DOHH2 (cell line): Measurements from ENCODE around the gene TRH.
"Not testable (repeated sequence)": the region's sequence is repeated elsewhere in the genome, so short reads cannot be mapped to it uniquely, and the experiment has no call there.

ENCODE experiments used
- H3F3A ChIP-seq: fragments of 200-600 bp; sonication (generic), shearing (Covaris generic); 2 replicates; pipeline ENCODE4 v1.6.0; 2016; ENCODE audit warnings: antibody characterized with exemption, mild to moderate bottlenecking; ENCODE audit not compliant: control insufficient read depth, insufficient read depth
- H3K27ac ChIP-seq: fragments of 200-600 bp; sonication (generic); 2 replicates; pipeline ENCODE4 v1.5.1; 2014; ENCODE audit warnings: low read depth, mild to moderate bottlenecking, low read length, moderate library complexity
- H3K27me3 ChIP-seq: fragments of 200-600 bp; sonication (generic); 2 replicates; pipeline ENCODE4 v1.6.1; 2014; ENCODE audit warnings: mild to moderate bottlenecking, low read length, mixed read lengths; ENCODE audit not compliant: control insufficient read depth
- H3K36me3 ChIP-seq: fragments of 200-600 bp; sonication (generic); 2 replicates; pipeline ENCODE4 v1.6.1; 2014; ENCODE audit warnings: mild to moderate bottlenecking, low read length, moderate library complexity, mixed read lengths; ENCODE audit not compliant: control insufficient read depth
- H3K4me1 ChIP-seq: fragments of 200-600 bp; sonication (generic); 2 replicates; pipeline ENCODE4 v1.6.1; 2014; ENCODE audit warnings: mild to moderate bottlenecking, low read length, mixed read lengths; ENCODE audit not compliant: control insufficient read depth
- H3K4me2 ChIP-seq: fragments of 200-600 bp; sonication (generic); 2 replicates; pipeline ENCODE4 v1.6.0; 2014; ENCODE audit warnings: mild to moderate bottlenecking, low read length, moderate library complexity
- H3K4me3 ChIP-seq: fragments of 200-600 bp; sonication (generic); 2 replicates; pipeline ENCODE4 v1.5.1; 2014; ENCODE audit warnings: mild to moderate bottlenecking, low read length, mixed read lengths
- H3K79me2 ChIP-seq: fragments of 200-600 bp; sonication (generic); 2 replicates; pipeline ENCODE4 v1.6.1; 2014; ENCODE audit warnings: mild to moderate bottlenecking, low read length, mixed read lengths; ENCODE audit not compliant: control insufficient read depth
- H3K9me2 ChIP-seq: fragments of 200-600 bp; sonication (generic); replicated peaks from 2 replicates; pipeline ENCODE4 v1.6.1; 2014; ENCODE audit warnings: mild to moderate bottlenecking, low read length, mixed read lengths; ENCODE audit not compliant: control insufficient read depth
- H3K9me3 ChIP-seq: fragments of 200-600 bp; sonication (generic); 2 replicates; pipeline ENCODE4 v1.6.1; 2014; ENCODE audit warnings: antibody characterized with exemption, low read length, mixed read lengths; ENCODE audit not compliant: control insufficient read depth, insufficient read depth
- H4K20me1 ChIP-seq: fragments of 200-600 bp; sonication (generic); 2 replicates; pipeline ENCODE4 v1.6.0; 2014; ENCODE audit warnings: low read depth, mild to moderate bottlenecking, antibody characterized with exemption, low read length, moderate library complexity; ENCODE audit not compliant: control insufficient read depth, insufficient read depth
- CTCF ChIP-seq: fragments of 200-600 bp; sonication (generic); IDR thresholded peaks from one replicate; pipeline ENCODE4 v1.5.1; 2014; ENCODE audit warnings: antibody characterized with exemption, mild to moderate bottlenecking, low read depth, low read length; ENCODE audit not compliant: poor library complexity, severe bottlenecking
- EZH2phosphoT487 ChIP-seq: fragments of 200-600 bp; sonication (generic); IDR thresholded peaks from 2 replicates; pipeline ENCODE4 v1.6.1; 2017; ENCODE audit warnings: borderline replicate concordance, mild to moderate bottlenecking, antibody characterized with exemption, low read length, moderate library complexity, mixed read lengths

The TRH gene

GRCh38 chr3:129996073-129996472, 21.6 kb downstream of the TRH start:
- Histone ChIP-seq H3K36me3 (no peaks in the 10 kb centered on the region), H3K27ac (no peak overlapping the region), H4K20me1 (no peaks in the 10 kb centered on the region), H3K4me1 (no peaks in the 10 kb centered on the region), H3K9me2 (no peaks in the 10 kb centered on the region), H3K27me3 (peaks cover 12% of the 10 kb centered on the region), H3K4me2 (no peak overlapping the region), H3K79me2 (no peaks in the 10 kb centered on the region), H3K4me3 (no peak overlapping the region), H3F3A (no peaks in the 10 kb centered on the region), H3K9me3 (no peaks in the 10 kb centered on the region)
- no peak for TF ChIP-seq CTCF
- no peak for TF ChIP-seq EZH2phosphoT487

GRCh38 chr3:129999176-129999575, 24.7 kb downstream of the TRH start:
- H3K27ac ChIP-seq, H3K79me2 ChIP-seq, H3K9me3 ChIP-seq: not testable (repeated sequence)

GRCh38 chr3:130002666-130003598, 28.4 kb downstream of the TRH start:
- H3K36me3 ChIP-seq, H3K9me3 ChIP-seq, H4K20me1 ChIP-seq, H3K79me2 ChIP-seq, H3K9me2 ChIP-seq, H3K4me1 ChIP-seq, H3F3A ChIP-seq, H3K27ac ChIP-seq, H3K27me3 ChIP-seq: not testable (repeated sequence)
- H3K4me2 ChIP-seq: peak overlapping the region; percentile 61
- TF ChIP-seq CTCF: peak; percentile 32
- peak overlapping the region; percentile 62 for H3K4me3 ChIP-seq

More at GRCh38 chr3:129999176-129999575, 24.7 kb downstream of the TRH start:
- not testable (repeated sequence) for H3K36me3 ChIP-seq, H3K4me2 ChIP-seq, H3F3A ChIP-seq, H3K9me2 ChIP-seq, H4K20me1 ChIP-seq, H3K4me3 ChIP-seq, H3K4me1 ChIP-seq
- H3K27me3 ChIP-seq: peaks cover 16% of the 10 kb centered on the region

GRCh38 chr3:130010556-130010955, 36.0 kb downstream of the TRH start:
- H3F3A ChIP-seq: no peaks in the 10 kb centered on the region

GRCh38 chr3:130012108-130012507, 37.6 kb downstream of the TRH start:
- H3K9me2 ChIP-seq, H3K4me3 ChIP-seq, H3K9me3 ChIP-seq, H3K27ac ChIP-seq, H3K79me2 ChIP-seq, H3F3A ChIP-seq, H4K20me1 ChIP-seq, H3K4me1 ChIP-seq, H3K27me3 ChIP-seq, H3K36me3 ChIP-seq, H3K4me2 ChIP-seq: not testable (repeated sequence)

More at GRCh38 chr3:130010556-130010955, 36.0 kb downstream of the TRH start:
- H3K27ac ChIP-seq: no peak overlapping the region
- no peaks in the 10 kb centered on the region for H3K9me2 ChIP-seq
- TF ChIP-seq CTCF: no peak
- no peak for TF ChIP-seq EZH2phosphoT487
- no peaks in the 10 kb centered on the region for H3K4me1 ChIP-seq
- no peaks in the 10 kb centered on the region for H3K79me2 ChIP-seq
- no peak overlapping the region for H3K4me3 ChIP-seq
- H3K36me3 ChIP-seq: no peaks in the 10 kb centered on the region
- no peak overlapping the region for H3K4me2 ChIP-seq
- no peaks in the 10 kb centered on the region for H3K9me3 ChIP-seq
- H4K20me1 ChIP-seq: no peaks in the 10 kb centered on the region
- H3K27me3 ChIP-seq: no peaks in the 10 kb centered on the region

- not testable (repeated sequence) for H3K4me2 ChIP-seq, H3K27me3 ChIP-seq, H3K4me3 ChIP-seq, H3K9me3 ChIP-seq, H3K4me1 ChIP-seq, H4K20me1 ChIP-seq, H3F3A ChIP-seq, H3K9me2 ChIP-seq, H3K79me2 ChIP-seq, H3K36me3 ChIP-seq, H3K27ac ChIP-seq
Measured at GRCh38 chr3:130013246-130013645, 38.7 kb downstream of the TRH start.
